ENCODE results near the gene RASGRP1.

Gene RASGRP1

DNA sequence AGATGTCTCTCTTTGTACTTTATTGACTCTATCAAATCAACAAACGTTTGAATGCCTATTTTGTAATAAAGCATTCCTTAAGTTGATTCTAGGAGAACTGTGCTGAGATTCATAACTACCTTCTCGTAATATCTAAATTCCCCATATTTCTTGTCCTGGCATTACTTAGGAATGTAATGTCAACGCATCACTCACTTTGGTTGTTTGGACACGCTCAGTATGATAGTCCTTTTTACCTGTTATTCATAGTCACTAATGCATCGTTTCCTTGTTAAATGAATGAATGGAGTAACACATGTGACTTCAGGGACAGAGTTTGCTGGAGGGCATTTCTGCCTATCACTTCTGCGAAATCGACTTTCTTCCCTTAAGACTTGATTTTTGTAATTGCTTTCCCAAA lies 44.1 kb upstream of the RASGRP1 start:
- TF ChIP-seq CTCF (conservative IDR thresholded peaks at IDR 0.05; ENCODE audit: low read depth, low read length) = no peak
- DNase-seq (ENCODE audit: low read depth) = no peak
- H3K4me3 ChIP-seq (ENCODE audit: low read length) = no peak overlapping the region

DNA sequence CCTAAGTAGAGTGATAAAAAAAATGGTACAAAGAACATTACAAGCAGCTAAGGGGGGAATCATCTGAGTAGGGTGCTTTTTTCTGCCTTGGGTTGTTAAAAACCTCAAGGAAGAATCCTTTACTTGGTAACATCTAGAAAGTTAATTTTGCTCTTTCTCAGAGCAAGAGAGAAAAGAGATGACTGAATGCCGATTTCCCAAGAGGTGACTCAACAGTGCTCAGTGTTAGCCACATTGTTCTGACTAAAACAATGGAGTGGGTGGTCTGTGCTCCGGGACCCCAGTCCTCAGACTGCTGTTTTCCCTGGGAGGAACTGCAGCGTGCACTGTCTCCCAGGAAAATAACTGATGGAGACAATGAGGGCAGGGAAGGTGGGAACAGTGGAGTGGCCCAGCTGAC lies 41.1 kb upstream of the RASGRP1 start:
- TF ChIP-seq CTCF (conservative IDR thresholded peaks at IDR 0.05; ENCODE audit: low read depth, low read length) = no peak
- no peak for DNase-seq (ENCODE audit: low read depth)
- no peak overlapping the region for H3K4me3 ChIP-seq (ENCODE audit: low read length)

- DNase-seq (ENCODE audit: low read depth) = no peak
- no peak for TF ChIP-seq CTCF (conservative IDR thresholded peaks at IDR 0.05; ENCODE audit: low read depth, low read length)
- no peak overlapping the region for H3K4me3 ChIP-seq (ENCODE audit: low read length)
Measured at GRCh38 chr15:38603672-38604071, 39.1 kb upstream of the RASGRP1 start.

GRCh38 chr15:38602910-38603670 lies 38.5 kb upstream of the RASGRP1 start:
- H3K4me3 ChIP-seq (ENCODE audit: low read length) = no peak overlapping the region
- TF ChIP-seq CTCF (conservative IDR thresholded peaks at IDR 0.05; ENCODE audit: low read depth, low read length) = no peak
- no peak for DNase-seq (ENCODE audit: low read depth)

- no peak for TF ChIP-seq CTCF (conservative IDR thresholded peaks at IDR 0.05; ENCODE audit: low read depth, low read length)
- no peak overlapping the region for H3K4me3 ChIP-seq (ENCODE audit: low read length)
- no peak for DNase-seq (ENCODE audit: low read depth)
Measured at GRCh38 chr15:38600236-38600635, 35.6 kb upstream of the RASGRP1 start.

GRCh38 chr15:38598749-38599148 lies 34.1 kb upstream of the RASGRP1 start:
- TF ChIP-seq CTCF (conservative IDR thresholded peaks at IDR 0.05; ENCODE audit: low read depth, low read length) = no peak
- no peak overlapping the region for H3K4me3 ChIP-seq (ENCODE audit: low read length)
- DNase-seq (ENCODE audit: low read depth) = no peak

- H3K4me3 ChIP-seq (ENCODE audit: low read length) = no peak overlapping the region
- no peak for TF ChIP-seq CTCF (conservative IDR thresholded peaks at IDR 0.05; ENCODE audit: low read depth, low read length)
- DNase-seq (ENCODE audit: low read depth) = no peak
Measured at GRCh38 chr15:38597219-38597800, 32.7 kb upstream of the RASGRP1 start.

All from retinal pigment epithelial cell (primary cell).